H1 (cell line): ENCODE measurements around the gene BACE2. TPM values are rescaled to one million over a fixed set of nuclear protein-coding genes. Genes with fewer than 3 reads are reported as not detected.

Experiments used
- CTCF ChIA-PET: fragments of 300-600 bp; sonication (Branson Sonifier 250); formaldehyde crosslinking; loops from one replicate; lab custom pipeline; 2021; ENCODE audit not compliant: partially characterized antibody; lab: Charles Lee
- POLR2A ChIA-PET: fragments of 300-600 bp; sonication (Branson Sonifier 250); formaldehyde crosslinking; loops from one replicate; lab custom pipeline; 2021; ENCODE audit warnings: inconsistent platforms; ENCODE audit not compliant: partially characterized antibody; lab: Charles Lee
- DNase-seq, 2 experiments: peaks; one replicate each; pipeline versions ENCODE4 v3.0.0 to v3.0.0-alpha.2; 2010 to 2022; ENCODE audit warnings: low spot score in 2 of 2, low read depth in 1 of 2, mixed read lengths in 1 of 2
- FAIRE-seq: peaks from 2 replicates; lab custom pipeline; 2011; peaks lifted over from hg19 to GRCh38; lab: Jason Lieb, UNC
- H2AFZ ChIP-seq: 2 replicates; pipeline ENCODE4 v1.8.1; 2012; ENCODE audit warnings: low read length, inconsistent platforms
- H2AK5ac ChIP-seq: 2 replicates; pipeline ENCODE4 v1.6.1; 2013; ENCODE audit warnings: low read depth, low read length
- H2BK120ac ChIP-seq: replicated peaks from 2 replicates; pipeline ENCODE3; 2013; ENCODE audit warnings: low read depth, low read length, inconsistent platforms
- H2BK12ac ChIP-seq: 2 replicates; pipeline ENCODE4 v1.6.1; 2013; ENCODE audit warnings: low read depth, low read length
- H2BK15ac ChIP-seq: 2 replicates; pipeline ENCODE4 v1.6.1; 2013; ENCODE audit warnings: low read length
- H2BK20ac ChIP-seq: 2 replicates; pipeline ENCODE4 v1.6.1; 2013; ENCODE audit warnings: low read length
- H2BK5ac ChIP-seq: 2 replicates; pipeline ENCODE4 v1.6.1; 2013; ENCODE audit warnings: low read depth, low read length
- H3K14ac ChIP-seq: 2 replicates; pipeline ENCODE4 v1.6.1; 2013; ENCODE audit warnings: inconsistent platforms; ENCODE audit not compliant: insufficient read length
- H3K18ac ChIP-seq: 2 replicates; pipeline ENCODE4 v1.6.1; 2013; ENCODE audit warnings: low read length; ENCODE audit errors: extremely low read depth
- H3K23ac ChIP-seq: 2 replicates; pipeline ENCODE4 v1.6.1; 2013; ENCODE audit warnings: inconsistent platforms; ENCODE audit not compliant: insufficient read length
- H3K23me2 ChIP-seq: 2 replicates; pipeline ENCODE4 v1.6.1; 2013; ENCODE audit warnings: low read depth, low read length
- H3K27ac ChIP-seq: 2 replicates; pipeline ENCODE4 v1.6.1; 2011; ENCODE audit warnings: low read depth, low read length, inconsistent platforms
- H3K27me3 ChIP-seq, 4 experiments: replicated peaks in 1 of 4; 1 replicate in 1 of 4; 2 replicates in 3 of 4; pipeline versions ENCODE4 v1.6.1 to v1.8.1; 2011 to 2013; ENCODE audit warnings: low read length in 3 of 4, mild to moderate bottlenecking in 3 of 4, inconsistent platforms in 2 of 4, mixed read lengths in 2 of 4, moderate library complexity in 1 of 4; ENCODE audit not compliant: control insufficient read depth in 3 of 4, insufficient read depth in 3 of 4; ENCODE audit errors: extremely low read depth in 1 of 4
- H3K36me3 ChIP-seq, 4 experiments: 2 replicates each; pipeline versions ENCODE4 v1.6.1 to v1.8.1; 2011 to 2013; ENCODE audit warnings: mild to moderate bottlenecking in 4 of 4, low read length in 3 of 4, moderate library complexity in 2 of 4, control low read depth in 1 of 4, inconsistent platforms in 1 of 4; ENCODE audit not compliant: insufficient read depth in 4 of 4, control insufficient read depth in 2 of 4
- H3K4ac ChIP-seq: replicated peaks from 2 replicates; pipeline ENCODE3; 2013; ENCODE audit warnings: low read length, low read depth, mixed read lengths, inconsistent platforms; ENCODE audit not compliant: insufficient read length
- H3K4me1 ChIP-seq, 4 experiments: replicated peaks in 1 of 4; 1 replicate in 1 of 4; 2 replicates in 3 of 4; pipeline versions ENCODE4 v1.6.1 to v1.8.1; 2011 to 2013; ENCODE audit warnings: low read length in 3 of 4, inconsistent platforms in 2 of 4, mixed read lengths in 1 of 4; ENCODE audit not compliant: insufficient read depth in 4 of 4, control insufficient read depth in 3 of 4
- H3K4me2 ChIP-seq, 2 experiments: 2 replicates each; pipeline versions ENCODE4 v1.6.1 to v1.8.1; 2011 to 2013; ENCODE audit warnings: low read depth in 2 of 2, low read length in 2 of 2, control low read depth in 1 of 2, inconsistent platforms in 1 of 2, mild to moderate bottlenecking in 1 of 2; ENCODE audit not compliant: insufficient read depth in 1 of 2
- H3K4me3 ChIP-seq, 4 experiments: fragments of 200-600, 300-600 bp in 1 of 4; sonication (generic), shearing (Covaris generic), sonication (Bioruptor Twin) in 1 of 4; 2 replicates each; pipeline versions ENCODE4 v1.5.1 to v1.8.1; 2011 to 2016; ENCODE audit warnings: low read length in 4 of 4, low read depth in 3 of 4, control low read depth in 2 of 4, inconsistent platforms in 2 of 4, mild to moderate bottlenecking in 2 of 4, mixed read lengths in 1 of 4, moderate library complexity in 1 of 4; ENCODE audit not compliant: insufficient read depth in 2 of 4; ENCODE audit errors: extremely low read depth in 1 of 4
- H3K56ac ChIP-seq: replicated peaks from 2 replicates; pipeline ENCODE3; 2013; ENCODE audit warnings: low read depth, mild to moderate bottlenecking, mixed read lengths, low read length, inconsistent platforms; ENCODE audit not compliant: insufficient read length
- H3K79me1 ChIP-seq: 2 replicates; pipeline ENCODE4 v1.6.1; 2013; ENCODE audit warnings: low read depth, low read length, control low read depth
- H3K79me2 ChIP-seq, 2 experiments: 2 replicates each; pipeline versions ENCODE4 v1.6.1 to v1.8.1; 2012 to 2013; ENCODE audit warnings: low read length in 2 of 2, mild to moderate bottlenecking in 2 of 2, inconsistent platforms in 1 of 2; ENCODE audit not compliant: insufficient read depth in 2 of 2, control insufficient read depth in 1 of 2
- H3K9ac ChIP-seq, 4 experiments: replicated peaks in 1 of 4; 1 replicate in 1 of 4; 2 replicates in 3 of 4; pipeline versions ENCODE4 v1.6.1 to v1.8.1; 2011 to 2013; ENCODE audit warnings: low read depth in 3 of 4, low read length in 3 of 4, control low read depth in 2 of 4, mild to moderate bottlenecking in 2 of 4, moderate library complexity in 2 of 4, inconsistent platforms in 1 of 4; ENCODE audit errors: extremely low read depth in 1 of 4
- H3K9me3 ChIP-seq, 2 experiments: 2 replicates each; pipeline versions ENCODE4 v1.6.1 to v1.8.1; 2012 to 2013; ENCODE audit warnings: mild to moderate bottlenecking in 2 of 2, moderate library complexity in 2 of 2, control low read depth in 1 of 2, inconsistent platforms in 1 of 2, low read depth in 1 of 2, low read length in 1 of 2, mixed read lengths in 1 of 2; ENCODE audit not compliant: insufficient read depth in 2 of 2
- H4K20me1 ChIP-seq, 2 experiments: replicated peaks in 1 of 2; 2 replicates each; pipeline versions ENCODE3 to v1.8.1; 2011 to 2013; ENCODE audit warnings: inconsistent platforms in 2 of 2, low read length in 2 of 2, mild to moderate bottlenecking in 1 of 2; ENCODE audit not compliant: insufficient read depth in 2 of 2, control insufficient read depth in 1 of 2
- H4K5ac ChIP-seq: 2 replicates; pipeline ENCODE4 v1.6.1; 2013; ENCODE audit warnings: low read length, low read depth, mixed read lengths, inconsistent platforms; ENCODE audit not compliant: insufficient read length
- H4K8ac ChIP-seq: 2 replicates; pipeline ENCODE4 v1.8.0; 2013; ENCODE audit warnings: mild to moderate bottlenecking, moderate library complexity, low read length, inconsistent platforms; ENCODE audit not compliant: insufficient read depth; ENCODE audit errors: extremely low read depth
- H4K91ac ChIP-seq: replicated peaks from 2 replicates; pipeline ENCODE3; 2013; ENCODE audit warnings: low read length, mixed read lengths, inconsistent platforms; ENCODE audit not compliant: insufficient read length
- CHD1 ChIP-seq: IDR thresholded peaks from 2 replicates; pipeline ENCODE4 v1.6.1; 2012; ENCODE audit warnings: low read depth, low read length, improper control_type of control experiment
- GABPA ChIP-seq: IDR thresholded peaks from 2 replicates; pipeline ENCODE4 v1.6.1; 2011; ENCODE audit warnings: mild to moderate bottlenecking, low read length, moderate library complexity, borderline replicate concordance; ENCODE audit not compliant: insufficient read depth
- JUN ChIP-seq: IDR thresholded peaks from 2 replicates; pipeline ENCODE4 v1.6.1; 2011; ENCODE audit warnings: low read depth, mild to moderate bottlenecking, improper control_type of control experiment, low read length
- KDM1A ChIP-seq: fragments of 200-600, 300-600 bp; sonication (generic); IDR thresholded peaks from 2 replicates; pipeline ENCODE4 v1.7.1; 2016; ENCODE audit warnings: mild to moderate bottlenecking, low read length, borderline replicate concordance
- NANOG ChIP-seq: IDR thresholded peaks from 2 replicates; pipeline ENCODE4 v1.6.1; 2011; ENCODE audit warnings: low read length, low read depth, mild to moderate bottlenecking, inconsistent platforms; ENCODE audit not compliant: insufficient read depth, poor library complexity, severe bottlenecking
- POLR2AphosphoS5 ChIP-seq: IDR thresholded peaks from 2 replicates; pipeline ENCODE4 v1.6.1; 2011; ENCODE audit warnings: low read depth, low read length
- RBBP5 ChIP-seq: IDR thresholded peaks from 2 replicates; pipeline ENCODE4 v1.7.1; 2012; ENCODE audit warnings: low read depth, mild to moderate bottlenecking, inconsistent platforms, low read length, moderate library complexity, borderline replicate concordance
- RFX5 ChIP-seq: IDR thresholded peaks from 2 replicates; pipeline ENCODE4 v1.6.1; 2011; ENCODE audit warnings: low read depth, low read length, improper control_type of control experiment, borderline replicate concordance
- SP2 ChIP-seq: IDR thresholded peaks from 2 replicates; pipeline ENCODE4 v1.6.1; 2012; ENCODE audit warnings: mild to moderate bottlenecking, low read length, inconsistent platforms
- TAF1 ChIP-seq: IDR thresholded peaks from 2 replicates; pipeline ENCODE4 v1.6.1; 2011; ENCODE audit warnings: mild to moderate bottlenecking, low read depth, low read length
- USF2 ChIP-seq: IDR thresholded peaks from 2 replicates; pipeline ENCODE4 v1.6.1; 2011; ENCODE audit warnings: low read length, improper control_type of control experiment
- WGBS, 2 experiments: shearing (Covaris generic) in 1 of 2; methylation state at CpG; one replicate each; pipeline versions ENCODE4 v1.1.6 to v1.1.7; 2013 to 2015; ENCODE audit warnings: low lambda C conversion rate in 2 of 2, mixed read lengths in 2 of 2, inconsistent platforms in 1 of 2, low coverage in 1 of 2, missing lambda C conversion rate in 1 of 2; ENCODE audit not compliant: insufficient replicate concordance in 2 of 2, insufficient coverage in 1 of 2, insufficient read length in 1 of 2; ENCODE audit errors: extremely low coverage in 1 of 2, missing lambda C conversion rate in 1 of 2; 5-methylcytosine and 5-hydroxymethylcytosine counted together
- polyA plus RNA-seq, 7 experiments: library from polyadenylated mRNA; depleted of rRNA in 3 of 7; stranded (reverse) in 5 of 7; unstranded in 2 of 7; fragments of >200 nt in 5 of 7; fragments of 200-250 nt in 2 of 7; gene quantifications; 1 replicate in 5 of 7; 2 replicates in 1 of 7; 4 replicates in 1 of 7; pipeline versions ENCODE4 v1.2.1 to v1.2.3, GENCODE V29; 2011 to 2013; ENCODE audit warnings: missing spikeins in 2 of 7, mixed read lengths in 2 of 7
- total RNA-seq: library from RNA; stranded (reverse); fragmentation: NEBNext Ultra II Directional; extraction: Animal tissue kit (Norgen Biotek cat#: 25700); gene quantifications from 2 replicates; pipeline ENCODE4 v1.2.1, GENCODE V29; 2021

The BACE2 gene
- total and polyA plus RNA-seq, 2 of the 8 experiments (the other 6 are each of a cell fraction or from before 2014, with no cell fraction given), result 8.1 to 10.9 TPM

GRCh38 chr21:41321908-41322495, 154.0 kb downstream of the BACE2 start:
- Histone ChIP-seq H4K91ac (no peak overlapping the region), H2AK5ac (no peak overlapping the region), H3K27ac (no peak overlapping the region), H2BK15ac (no peak overlapping the region), H2BK5ac (no peak overlapping the region), H3K23ac (no peak overlapping the region), H4K5ac (no peak overlapping the region), H3K27me3 (peaks cover 0 to 6% (median 0%) of the 10 kb centered on the region in 4 experiments; a peak in 2 of 7 replicates), H3K18ac (no peak overlapping the region), H3K56ac (no peak overlapping the region), H3K4me2 (no peak overlapping the region), H3K79me1 (no peaks in the 10 kb centered on the region), H3K4me1 (peaks cover 0 to 8% (median 1%) of the 10 kb centered on the region in 4 experiments; a peak in 4 of 7 replicates), H2BK120ac (no peak overlapping the region), H2BK20ac (no peak overlapping the region), H4K20me1 (no peaks in the 10 kb centered on the region), H3K4me3 (no peak overlapping the region), H3K14ac (no peak overlapping the region), H4K8ac (no peak overlapping the region), H3K23me2 (peaks cover 5% of the 10 kb centered on the region; the same call in 1 of the 2 replicates), H3K79me2 (no peaks in the 10 kb centered on the region), H3K4ac (no peak overlapping the region), H3K9me3 (no peaks in the 10 kb centered on the region), H2AFZ (no peak overlapping the region), H3K36me3 (no peaks in the 10 kb centered on the region), H2BK12ac (no peak overlapping the region), H3K9ac (no peak overlapping the region)
- 90% methylated on average over 7 of the region's 7 CpGs; no CpG with 5 or more reads in 1 of the 2 experiments for WGBS, 2 experiments
- TF ChIP-seq SP2 (no peak), RFX5 (no peak), USF2 (no peak), TAF1 (no peak), NANOG (no peak), RBBP5 (no peak), KDM1A (no peak), GABPA (no peak), JUN (no peak), CHD1 (no peak), POLR2AphosphoS5 (no peak)
- no peak for FAIRE-seq
- ChIA-PET POLR2A (no interaction called here), CTCF (no interaction called here)
- no peak for DNase-seq
